Astrocyte of the spinal cord (primary cell): ENCODE results near the gene KRTAP19-8.

Experiments used
- DNase-seq: peaks from one replicate; pipeline ENCODE4 v3.0.0; 2011; ENCODE audit warnings: low read depth, low spot score
- H3K4me3 ChIP-seq: 2 replicates; pipeline ENCODE4 v1.5.1; 2011; ENCODE audit warnings: low read depth, mild to moderate bottlenecking, low read length, moderate library complexity
- in situ Hi-C: cut with HindIII; loops from 2 replicates; pipeline ENCODE4 v1.10.0; 2017; ENCODE audit warnings: low sequenced_read_pairs
- TF ChIP-seq, protein P1 (sequence below): IDR thresholded peaks from 2 replicates; pipeline ENCODE4 v1.5.1; 2012; ENCODE audit warnings: low read depth, mild to moderate bottlenecking, low read length, inconsistent platforms

The KRTAP19-8 gene

DNA sequence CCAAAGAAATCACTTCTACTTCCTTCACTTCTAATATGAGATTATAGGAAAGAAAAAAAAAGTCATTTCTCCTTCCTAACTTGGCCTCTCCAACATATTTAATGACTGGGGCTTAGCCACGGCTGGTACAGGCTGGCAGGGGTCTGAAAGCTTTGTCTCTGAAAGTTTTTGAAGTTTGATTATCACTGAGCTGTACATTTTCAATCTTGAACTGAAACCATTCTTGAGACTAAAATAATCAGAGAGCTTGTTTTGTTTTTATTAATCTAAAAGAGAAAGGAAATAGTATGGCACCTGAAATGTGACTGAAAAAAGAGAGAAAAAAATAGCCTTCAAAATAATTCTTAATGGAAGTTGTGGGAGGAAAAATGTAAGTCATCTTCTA lies 3.8 kb upstream of the KRTAP19-8 start:
- in situ Hi-C loops, result no loop called here
- TF ChIP-seq, protein P1, sequence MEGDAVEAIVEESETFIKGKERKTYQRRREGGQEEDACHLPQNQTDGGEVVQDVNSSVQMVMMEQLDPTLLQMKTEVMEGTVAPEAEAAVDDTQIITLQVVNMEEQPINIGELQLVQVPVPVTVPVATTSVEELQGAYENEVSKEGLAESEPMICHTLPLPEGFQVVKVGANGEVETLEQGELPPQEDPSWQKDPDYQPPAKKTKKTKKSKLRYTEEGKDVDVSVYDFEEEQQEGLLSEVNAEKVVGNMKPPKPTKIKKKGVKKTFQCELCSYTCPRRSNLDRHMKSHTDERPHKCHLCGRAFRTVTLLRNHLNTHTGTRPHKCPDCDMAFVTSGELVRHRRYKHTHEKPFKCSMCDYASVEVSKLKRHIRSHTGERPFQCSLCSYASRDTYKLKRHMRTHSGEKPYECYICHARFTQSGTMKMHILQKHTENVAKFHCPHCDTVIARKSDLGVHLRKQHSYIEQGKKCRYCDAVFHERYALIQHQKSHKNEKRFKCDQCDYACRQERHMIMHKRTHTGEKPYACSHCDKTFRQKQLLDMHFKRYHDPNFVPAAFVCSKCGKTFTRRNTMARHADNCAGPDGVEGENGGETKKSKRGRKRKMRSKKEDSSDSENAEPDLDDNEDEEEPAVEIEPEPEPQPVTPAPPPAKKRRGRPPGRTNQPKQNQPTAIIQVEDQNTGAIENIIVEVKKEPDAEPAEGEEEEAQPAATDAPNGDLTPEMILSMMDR, result no peak
- no peak overlapping the region for H3K4me3 ChIP-seq
- no peak for DNase-seq

DNA sequence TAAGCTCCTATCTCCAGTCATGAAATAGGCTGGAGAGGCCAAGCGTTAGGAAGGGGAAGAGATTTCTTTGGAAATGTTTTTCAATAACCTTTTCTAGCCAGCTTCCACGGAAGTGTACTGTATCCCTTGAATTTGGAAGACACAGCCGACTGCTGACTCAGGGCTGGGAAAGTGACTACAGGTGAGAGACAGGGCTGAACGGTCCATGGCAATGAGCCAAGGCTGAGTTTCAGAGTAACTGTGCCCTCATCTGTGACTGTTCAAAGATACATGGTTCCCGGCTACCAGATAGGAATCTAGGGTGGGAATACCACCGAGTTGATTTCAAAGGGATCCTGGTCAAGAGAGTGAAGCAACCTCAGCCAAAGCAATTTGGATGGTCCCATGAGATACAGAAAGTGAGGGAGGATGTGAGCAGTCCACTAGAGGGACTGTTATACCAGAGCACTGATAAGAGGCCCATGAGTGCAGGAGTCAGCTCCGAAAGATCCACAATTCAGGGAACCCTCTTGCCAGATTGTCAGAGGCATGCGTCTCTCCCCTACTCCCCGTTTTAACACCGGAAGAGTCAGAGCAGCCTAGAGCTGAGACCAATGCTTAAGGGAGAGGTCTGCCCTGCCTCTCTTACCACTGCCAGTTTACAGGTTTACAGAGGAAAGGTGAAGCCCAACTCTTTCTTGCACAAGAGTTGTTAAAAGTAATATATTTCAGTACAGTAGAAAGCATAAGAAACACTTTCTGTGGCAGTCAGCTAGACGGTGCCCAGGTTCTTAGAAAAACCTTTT lies 3.2 kb upstream of the KRTAP19-8 start:
- no peak for DNase-seq
- in situ Hi-C loops, result no loop called here
- no peak overlapping the region for H3K4me3 ChIP-seq
- TF ChIP-seq, protein P1, result no peak

DNA sequence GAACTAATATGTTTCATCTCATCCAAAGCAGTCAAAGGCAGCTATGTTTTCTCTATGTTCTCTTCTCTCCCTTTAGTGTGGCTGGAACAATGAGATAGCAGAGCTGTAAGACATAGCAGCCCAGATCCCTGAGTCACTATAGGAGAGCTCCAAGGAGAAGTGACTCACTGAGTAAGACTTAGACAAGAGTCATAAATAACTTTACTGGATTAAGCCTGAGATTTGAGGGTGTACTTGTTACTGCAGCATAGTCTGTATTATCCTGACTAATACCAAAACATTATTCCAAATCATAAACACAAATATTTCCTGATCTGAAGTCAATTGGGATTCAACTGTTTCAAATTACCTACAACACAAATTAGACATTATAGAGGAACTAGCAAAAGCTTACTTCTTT lies 3.9 kb downstream of the KRTAP19-8 start:
- no peak for DNase-seq
- no peak overlapping the region for H3K4me3 ChIP-seq
- in situ Hi-C loops, result no loop called here
- TF ChIP-seq, protein P1, result no peak

DNA sequence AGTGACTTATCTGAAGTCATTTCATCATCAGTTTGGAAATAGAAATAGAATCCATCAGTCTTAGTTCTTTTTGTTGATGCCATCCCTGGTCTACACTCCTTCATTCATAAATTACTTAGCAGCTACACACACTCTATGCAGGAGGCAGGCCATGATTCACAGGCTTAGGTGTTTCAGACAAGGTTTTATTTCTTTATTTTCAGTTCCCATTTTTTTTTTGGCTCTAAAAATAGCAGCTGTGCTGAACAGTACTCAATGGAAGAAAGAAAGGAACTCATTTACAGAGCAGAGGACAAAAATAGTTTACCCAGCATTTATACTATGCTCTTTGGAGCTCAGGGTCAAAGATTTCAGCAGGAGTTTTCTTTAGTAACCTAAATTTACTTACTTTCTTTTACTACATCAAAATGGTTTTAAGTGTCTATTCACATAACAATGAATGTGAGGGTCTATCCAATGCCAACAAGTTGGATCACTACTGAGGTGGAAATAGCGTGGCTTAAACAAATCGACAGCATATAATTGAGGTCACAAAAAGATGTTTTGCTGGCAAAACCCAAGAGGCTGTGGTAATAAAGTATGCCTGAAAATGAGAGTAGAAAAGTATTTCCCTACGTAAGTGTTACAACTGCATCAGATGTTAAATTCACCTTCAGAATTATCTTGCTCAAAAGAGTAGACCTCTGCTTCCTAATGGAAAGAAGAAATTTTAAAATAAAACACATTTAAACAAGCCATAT lies 7.7 kb downstream of the KRTAP19-8 start:
- TF ChIP-seq, protein P1, result no peak
- H3K4me3 ChIP-seq, result no peak overlapping the region
- in situ Hi-C loops, result no loop called here
- no peak for DNase-seq

DNA sequence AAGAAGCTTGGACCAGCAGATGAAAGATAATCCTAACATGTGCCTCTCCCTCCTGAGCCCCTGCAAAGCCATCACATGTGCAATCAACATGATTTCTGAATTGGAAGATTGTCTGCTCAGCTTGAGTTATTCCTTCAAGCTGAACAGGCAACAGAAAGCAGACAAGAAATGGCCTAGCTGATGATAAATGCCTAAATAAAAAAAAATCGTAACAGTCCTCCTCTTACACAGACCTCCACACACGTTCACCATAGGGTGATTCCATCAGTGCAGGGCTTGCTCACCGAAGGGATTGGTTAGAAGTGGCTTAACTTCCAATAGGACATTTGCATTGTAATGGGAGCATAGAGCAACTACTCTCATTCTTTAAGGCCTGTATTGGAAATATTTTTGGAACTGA lies 14.6 kb downstream of the KRTAP19-8 start:
- in situ Hi-C loops, result no loop called here

DNA sequence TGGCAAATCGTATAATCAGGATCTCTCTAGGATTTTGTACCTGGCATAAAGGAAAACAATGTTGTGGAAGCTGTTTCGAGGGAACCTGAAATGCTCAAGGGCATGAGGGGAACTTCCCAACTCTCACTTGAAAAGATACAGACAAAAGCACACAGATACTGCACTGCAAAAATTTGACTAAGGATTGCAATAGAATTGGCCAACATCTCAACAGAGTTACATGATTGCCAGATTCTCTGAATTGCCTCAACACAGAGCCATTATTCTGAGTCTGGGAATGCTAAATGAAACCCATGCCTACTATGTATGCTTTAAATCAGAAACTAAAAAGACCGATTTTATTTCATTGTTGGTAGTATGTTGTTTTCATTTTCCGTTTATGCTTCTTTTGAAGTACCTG lies 16.0 kb downstream of the KRTAP19-8 start:
- in situ Hi-C loops, result no loop called here
- TF ChIP-seq, protein P1, result no peak
- DNase-seq, result no peak
- H3K4me3 ChIP-seq, result no peak overlapping the region

More for the DNA sequence above, 14.6 kb downstream of the KRTAP19-8 start:
- DNase-seq, result no peak
- H3K4me3 ChIP-seq, result no peak overlapping the region
- TF ChIP-seq, protein P1, result no peak
